Liver (tissue), 9 donors: ENCODE measurements around the gene KIF2C. TPM values are rescaled to one million over a fixed set of nuclear protein-coding genes. Genes with fewer than 3 reads are reported as not detected.

ENCODE experiments used
- DNase-seq: peaks from one replicate; pipeline ENCODE4 v3.0.0-alpha.2; 2017; ENCODE audit warnings: low spot score
- H3K27ac ChIP-seq, 2 donors: one replicate each; pipeline ENCODE4 v1.7.0; 2013; ENCODE audit warnings: inconsistent platforms in 2 of 2, low read length in 2 of 2, control low read depth in 1 of 2, low read depth in 1 of 2, mild to moderate bottlenecking in 1 of 2
- H3K27me3 ChIP-seq, 4 donors: one replicate each; pipeline versions ENCODE4 v1.6.1 to v1.7.0; 2013; ENCODE audit warnings: low read length in 3 of 4, inconsistent platforms in 1 of 4, mild to moderate bottlenecking in 1 of 4, moderate library complexity in 1 of 4; ENCODE audit not compliant: control insufficient read depth in 4 of 4, insufficient read depth in 4 of 4
- H3K36me3 ChIP-seq, 4 donors: one replicate each; pipeline versions ENCODE4 v1.6.1 to v1.7.0; 2013; ENCODE audit warnings: low read length in 3 of 4, mild to moderate bottlenecking in 3 of 4, low read depth in 1 of 4, moderate library complexity in 1 of 4; ENCODE audit not compliant: control insufficient read depth in 4 of 4, insufficient read depth in 3 of 4
- H3K4me1 ChIP-seq, 4 donors: one replicate each; pipeline versions ENCODE4 v1.6.1 to v1.7.0; 2013; ENCODE audit warnings: low read length in 3 of 4, mild to moderate bottlenecking in 3 of 4, moderate library complexity in 1 of 4; ENCODE audit not compliant: control insufficient read depth in 4 of 4, insufficient read depth in 4 of 4
- H3K4me3 ChIP-seq, 3 donors: one replicate each; pipeline versions ENCODE4 v1.6.1 to v1.7.0; 2013; ENCODE audit warnings: low read length in 3 of 3, control low read depth in 1 of 3, low read depth in 1 of 3, mild to moderate bottlenecking in 1 of 3
- H3K9ac ChIP-seq, 2 donors: one replicate each; pipeline ENCODE4 v1.7.0; 2013; ENCODE audit warnings: low read length in 2 of 2, mild to moderate bottlenecking in 2 of 2, moderate library complexity in 2 of 2, control low read depth in 1 of 2, low read depth in 1 of 2
- H3K9me3 ChIP-seq, 4 donors: one replicate each; pipeline versions ENCODE4 v1.6.1 to v1.7.0; 2013; ENCODE audit warnings: low read length in 3 of 4; ENCODE audit not compliant: control insufficient read depth in 4 of 4
- EGR1 ChIP-seq, 2 donors: IDR thresholded peaks; 2 replicates each; pipeline ENCODE4 v1.6.1; 2016 to 2018; ENCODE audit warnings: antibody characterized with exemption in 2 of 2, low read depth in 2 of 2
- FOXA1 ChIP-seq: IDR thresholded peaks from 2 replicates; pipeline ENCODE4 v1.6.1; 2016; ENCODE audit warnings: antibody characterized with exemption
- FOXA2 ChIP-seq: IDR thresholded peaks from 2 replicates; pipeline ENCODE4 v1.6.1; 2016; ENCODE audit warnings: antibody characterized with exemption
- HNF4G ChIP-seq: IDR thresholded peaks from 2 replicates; pipeline ENCODE4 v1.6.1; 2016; ENCODE audit warnings: antibody characterized with exemption
- JUND ChIP-seq, 2 donors: IDR thresholded peaks; 2 replicates each; pipeline ENCODE4 v1.6.1; 2016; ENCODE audit warnings: antibody characterized with exemption in 2 of 2
- NR2F2 ChIP-seq: IDR thresholded peaks from 2 replicates; pipeline ENCODE4 v1.6.1; 2016; ENCODE audit warnings: antibody characterized with exemption
- RAD21 ChIP-seq, 2 donors: IDR thresholded peaks; 2 replicates each; pipeline ENCODE4 v1.6.1; 2016; ENCODE audit warnings: antibody characterized with exemption in 2 of 2, mild to moderate bottlenecking in 2 of 2
- SP1 ChIP-seq: IDR thresholded peaks from 2 replicates; pipeline ENCODE4 v1.6.1; 2018; ENCODE audit warnings: antibody characterized with exemption, mild to moderate bottlenecking
- TAF1 ChIP-seq: conservative IDR thresholded peaks from 2 replicates; pipeline ENCODE4 v1.6.1; 2016; ENCODE audit warnings: antibody characterized with exemption, mild to moderate bottlenecking
- YY1 ChIP-seq: IDR thresholded peaks from 2 replicates; pipeline ENCODE4 v1.6.1; 2016; ENCODE audit warnings: antibody characterized with exemption, mild to moderate bottlenecking
- WGBS: extraction: QIAGEN DNeasy Blood & Tissue Kit; methylation state at CpG from one replicate; pipeline ENCODE4 v1.1.7; 2013; 5-methylcytosine and 5-hydroxymethylcytosine counted together
- polyA plus RNA-seq, 2 donors: library from polyadenylated mRNA; stranded (reverse) in 1 of 2; unstranded in 1 of 2; fragments of 200-250 nt in 1 of 2; fragments of >200 nt in 1 of 2; fragmentation: Nextera tagmentation in 1 of 2; extraction: Ambion mirVana in 1 of 2; gene quantifications; one replicate each; pipeline versions ENCODE4 v1.2.1 to v1.2.3, GENCODE V29; 2013 to 2015
- total RNA-seq, 2 donors: library from RNA; depleted of rRNA; stranded (reverse); fragments of >200 nt; gene quantifications; one replicate each; pipeline ENCODE4 v1.2.3, GENCODE V29; 2014
- TF ChIP-seq, protein P1 (sequence below): IDR thresholded peaks from 2 replicates; pipeline ENCODE4 v1.6.1; 2016; ENCODE audit warnings: antibody characterized with exemption
- TF ChIP-seq, protein P2 (sequence below): IDR thresholded peaks from 2 replicates; pipeline ENCODE4 v1.6.1; 2016; ENCODE audit warnings: antibody characterized with exemption
- TF ChIP-seq, protein P3 (sequence below): fragments of 150-350 bp; IDR thresholded peaks from 2 replicates; pipeline ENCODE4 v1.5.1; 2017; ENCODE audit warnings: improper control_type of control experiment, low read depth, low read length; ENCODE audit not compliant: missing input control
- TF ChIP-seq, protein P4 (sequence below): IDR thresholded peaks from 2 replicates; pipeline ENCODE4 v1.6.1; 2016; ENCODE audit warnings: antibody characterized with exemption, mild to moderate bottlenecking
- TF ChIP-seq, protein P5 (sequence below): IDR thresholded peaks from 2 replicates; pipeline ENCODE4 v1.6.1; 2016; ENCODE audit warnings: antibody characterized with exemption
- donor health status: healthy.
- donor health status: healthy.
- donor health status: healthy.
- donor health status: healthy.
- donor health status: healthy.

The KIF2C gene
- total and polyA plus RNA-seq, 4 donors: 0.17 to 26.7 (median 0.73) TPM

DNA sequence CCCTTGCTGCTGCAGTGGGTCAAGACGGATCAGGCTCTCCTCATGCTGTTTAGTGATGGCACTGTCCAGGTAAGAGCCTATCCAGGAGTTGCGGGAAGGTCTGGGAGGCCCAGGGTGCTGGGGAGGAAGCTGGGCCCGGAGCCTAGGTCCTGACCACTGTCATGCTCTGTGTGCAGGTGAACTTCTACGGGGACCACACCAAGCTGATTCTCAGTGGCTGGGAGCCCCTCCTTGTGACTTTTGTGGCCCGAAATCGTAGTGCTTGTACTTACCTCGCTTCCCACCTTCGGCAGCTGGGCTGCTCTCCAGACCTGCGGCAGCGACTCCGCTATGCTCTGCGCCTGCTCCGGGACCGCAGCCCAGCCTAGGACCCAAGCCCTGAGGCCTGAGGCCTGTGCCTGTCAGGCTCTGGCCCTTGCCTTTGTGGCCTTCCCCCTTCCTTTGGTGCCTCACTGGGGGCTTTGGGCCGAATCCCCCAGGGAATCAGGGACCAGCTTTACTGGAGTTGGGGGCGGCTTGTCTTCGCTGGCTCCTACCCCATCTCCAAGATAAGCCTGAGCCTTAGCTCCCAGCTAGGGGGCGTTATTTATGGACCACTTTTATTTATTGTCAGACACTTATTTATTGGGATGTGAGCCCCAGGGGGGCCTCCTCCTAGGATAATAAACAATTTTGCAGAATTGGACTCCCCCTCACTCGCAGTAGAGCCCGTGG lies 65.8 kb downstream of the KIF2C start:
- 96% methylated on average over 20 of the region's 20 CpGs for WGBS
- H3K36me3 ChIP-seq: peaks cover 0 to 8% (median 8%) of the 10 kb centered on the region in 4 donors
- no peak for DNase-seq

DNA sequence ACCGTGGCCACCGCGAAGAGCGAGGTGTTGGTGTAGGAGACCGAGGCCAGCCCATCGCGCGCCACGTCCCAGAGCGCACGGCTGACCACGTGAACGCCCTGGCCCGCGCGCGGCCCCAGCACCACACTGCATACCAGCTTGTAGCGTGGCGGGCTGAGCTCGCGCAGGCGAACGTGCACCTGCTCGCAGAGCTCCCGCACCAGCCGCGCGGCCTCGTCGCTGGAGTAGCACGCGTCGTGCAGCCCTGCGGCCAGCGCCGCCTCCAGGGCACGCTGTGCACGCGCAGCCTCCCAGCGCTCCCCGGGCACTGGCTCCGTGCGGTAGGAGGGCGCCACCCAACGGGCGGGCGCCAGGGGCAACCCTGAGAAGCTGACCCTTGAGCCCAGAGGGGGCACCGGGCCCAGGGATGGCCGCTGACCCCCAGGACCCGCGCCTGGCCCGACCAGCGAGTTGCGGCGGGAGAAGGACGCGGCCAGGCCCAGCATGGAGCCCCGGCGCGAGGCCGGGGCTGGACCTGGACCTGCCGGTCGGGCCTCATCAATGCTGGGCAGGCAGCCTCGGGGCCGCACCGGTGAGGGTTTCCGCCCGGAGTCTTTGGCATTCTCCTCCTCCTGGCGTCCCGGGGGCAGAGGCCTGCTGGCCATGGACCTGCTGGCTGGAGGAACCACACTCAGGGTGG lies 66.5 kb downstream of the KIF2C start:
- H3K9ac ChIP-seq: peak overlapping the region in 1 of 2 donors; percentile 40
- H3K9me3 ChIP-seq: no peaks in the 10 kb centered on the region
- peaks cover 0 to 8% (median 8%) of the 10 kb centered on the region in 4 donors for H3K36me3 ChIP-seq
- WGBS: 93% methylated on average over 70 of the region's 70 CpGs
- TF ChIP-seq NR2F2 (no peak), SP1 (no peak)
- TF ChIP-seq, protein P1, sequence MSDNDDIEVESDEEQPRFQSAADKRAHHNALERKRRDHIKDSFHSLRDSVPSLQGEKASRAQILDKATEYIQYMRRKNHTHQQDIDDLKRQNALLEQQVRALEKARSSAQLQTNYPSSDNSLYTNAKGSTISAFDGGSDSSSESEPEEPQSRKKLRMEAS: no peak
- TF ChIP-seq, protein P2, sequence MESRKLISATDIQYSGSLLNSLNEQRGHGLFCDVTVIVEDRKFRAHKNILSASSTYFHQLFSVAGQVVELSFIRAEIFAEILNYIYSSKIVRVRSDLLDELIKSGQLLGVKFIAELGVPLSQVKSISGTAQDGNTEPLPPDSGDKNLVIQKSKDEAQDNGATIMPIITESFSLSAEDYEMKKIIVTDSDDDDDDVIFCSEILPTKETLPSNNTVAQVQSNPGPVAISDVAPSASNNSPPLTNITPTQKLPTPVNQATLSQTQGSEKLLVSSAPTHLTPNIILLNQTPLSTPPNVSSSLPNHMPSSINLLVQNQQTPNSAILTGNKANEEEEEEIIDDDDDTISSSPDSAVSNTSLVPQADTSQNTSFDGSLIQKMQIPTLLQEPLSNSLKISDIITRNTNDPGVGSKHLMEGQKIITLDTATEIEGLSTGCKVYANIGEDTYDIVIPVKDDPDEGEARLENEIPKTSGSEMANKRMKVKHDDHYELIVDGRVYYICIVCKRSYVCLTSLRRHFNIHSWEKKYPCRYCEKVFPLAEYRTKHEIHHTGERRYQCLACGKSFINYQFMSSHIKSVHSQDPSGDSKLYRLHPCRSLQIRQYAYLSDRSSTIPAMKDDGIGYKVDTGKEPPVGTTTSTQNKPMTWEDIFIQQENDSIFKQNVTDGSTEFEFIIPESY: no peak
- no peak for DNase-seq
- no peaks in the 10 kb centered on the region for H3K27me3 ChIP-seq
- no peak overlapping the region for H3K4me3 ChIP-seq
- peak overlapping the region; percentile 95 to 98 for H3K27ac ChIP-seq
- H3K4me1 ChIP-seq: peaks cover 15 to 46% (median 39%) of the 10 kb centered on the region in 4 donors

More for the DNA sequence above, 65.8 kb downstream of the KIF2C start:
- H3K9ac ChIP-seq: no peak overlapping the region
- no peak overlapping the region for H3K4me3 ChIP-seq
- peaks cover 15 to 51% (median 38%) of the 10 kb centered on the region in 4 donors for H3K4me1 ChIP-seq
- H3K27me3 ChIP-seq: no peaks in the 10 kb centered on the region
- peak overlapping the region in 1 of 2 donors; percentile 11 for H3K27ac ChIP-seq
- TF ChIP-seq TAF1: no peak
- TF ChIP-seq EGR1 (IDR thresholded peaks at IDR 0.05; ENCODE audit: low read depth in 2 of 2): no peak
- TF ChIP-seq YY1: no peak
- TF ChIP-seq SP1: no peak
- TF ChIP-seq FOXA1: no peak
- TF ChIP-seq, protein P3, sequence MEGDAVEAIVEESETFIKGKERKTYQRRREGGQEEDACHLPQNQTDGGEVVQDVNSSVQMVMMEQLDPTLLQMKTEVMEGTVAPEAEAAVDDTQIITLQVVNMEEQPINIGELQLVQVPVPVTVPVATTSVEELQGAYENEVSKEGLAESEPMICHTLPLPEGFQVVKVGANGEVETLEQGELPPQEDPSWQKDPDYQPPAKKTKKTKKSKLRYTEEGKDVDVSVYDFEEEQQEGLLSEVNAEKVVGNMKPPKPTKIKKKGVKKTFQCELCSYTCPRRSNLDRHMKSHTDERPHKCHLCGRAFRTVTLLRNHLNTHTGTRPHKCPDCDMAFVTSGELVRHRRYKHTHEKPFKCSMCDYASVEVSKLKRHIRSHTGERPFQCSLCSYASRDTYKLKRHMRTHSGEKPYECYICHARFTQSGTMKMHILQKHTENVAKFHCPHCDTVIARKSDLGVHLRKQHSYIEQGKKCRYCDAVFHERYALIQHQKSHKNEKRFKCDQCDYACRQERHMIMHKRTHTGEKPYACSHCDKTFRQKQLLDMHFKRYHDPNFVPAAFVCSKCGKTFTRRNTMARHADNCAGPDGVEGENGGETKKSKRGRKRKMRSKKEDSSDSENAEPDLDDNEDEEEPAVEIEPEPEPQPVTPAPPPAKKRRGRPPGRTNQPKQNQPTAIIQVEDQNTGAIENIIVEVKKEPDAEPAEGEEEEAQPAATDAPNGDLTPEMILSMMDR: no peak
- TF ChIP-seq NR2F2: no peak
- TF ChIP-seq HNF4G: no peak
- no peak for TF ChIP-seq JUND (IDR thresholded peaks at IDR 0.05)
- TF ChIP-seq FOXA2: no peak
- no peak for TF ChIP-seq RAD21 (IDR thresholded peaks at IDR 0.05)
- TF ChIP-seq, protein P4, sequence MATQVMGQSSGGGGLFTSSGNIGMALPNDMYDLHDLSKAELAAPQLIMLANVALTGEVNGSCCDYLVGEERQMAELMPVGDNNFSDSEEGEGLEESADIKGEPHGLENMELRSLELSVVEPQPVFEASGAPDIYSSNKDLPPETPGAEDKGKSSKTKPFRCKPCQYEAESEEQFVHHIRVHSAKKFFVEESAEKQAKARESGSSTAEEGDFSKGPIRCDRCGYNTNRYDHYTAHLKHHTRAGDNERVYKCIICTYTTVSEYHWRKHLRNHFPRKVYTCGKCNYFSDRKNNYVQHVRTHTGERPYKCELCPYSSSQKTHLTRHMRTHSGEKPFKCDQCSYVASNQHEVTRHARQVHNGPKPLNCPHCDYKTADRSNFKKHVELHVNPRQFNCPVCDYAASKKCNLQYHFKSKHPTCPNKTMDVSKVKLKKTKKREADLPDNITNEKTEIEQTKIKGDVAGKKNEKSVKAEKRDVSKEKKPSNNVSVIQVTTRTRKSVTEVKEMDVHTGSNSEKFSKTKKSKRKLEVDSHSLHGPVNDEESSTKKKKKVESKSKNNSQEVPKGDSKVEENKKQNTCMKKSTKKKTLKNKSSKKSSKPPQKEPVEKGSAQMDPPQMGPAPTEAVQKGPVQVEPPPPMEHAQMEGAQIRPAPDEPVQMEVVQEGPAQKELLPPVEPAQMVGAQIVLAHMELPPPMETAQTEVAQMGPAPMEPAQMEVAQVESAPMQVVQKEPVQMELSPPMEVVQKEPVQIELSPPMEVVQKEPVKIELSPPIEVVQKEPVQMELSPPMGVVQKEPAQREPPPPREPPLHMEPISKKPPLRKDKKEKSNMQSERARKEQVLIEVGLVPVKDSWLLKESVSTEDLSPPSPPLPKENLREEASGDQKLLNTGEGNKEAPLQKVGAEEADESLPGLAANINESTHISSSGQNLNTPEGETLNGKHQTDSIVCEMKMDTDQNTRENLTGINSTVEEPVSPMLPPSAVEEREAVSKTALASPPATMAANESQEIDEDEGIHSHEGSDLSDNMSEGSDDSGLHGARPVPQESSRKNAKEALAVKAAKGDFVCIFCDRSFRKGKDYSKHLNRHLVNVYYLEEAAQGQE: no peak
- TF ChIP-seq, protein P5, sequence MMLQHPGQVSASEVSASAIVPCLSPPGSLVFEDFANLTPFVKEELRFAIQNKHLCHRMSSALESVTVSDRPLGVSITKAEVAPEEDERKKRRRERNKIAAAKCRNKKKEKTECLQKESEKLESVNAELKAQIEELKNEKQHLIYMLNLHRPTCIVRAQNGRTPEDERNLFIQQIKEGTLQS: no peak
- TF ChIP-seq, protein P1: no peak
- H3K9me3 ChIP-seq: no peaks in the 10 kb centered on the region
